ENCODE results near the gene SORCS1.

Gene SORCS1

GRCh38 chr10:107122703-107123102, 41.8 kb downstream of the SORCS1 start:
- no peak overlapping the region for H3K4me3 ChIP-seq (ENCODE audit: low read depth, low read length)
- H3K36me3 ChIP-seq (ENCODE audit: control insufficient read depth in 2 of 2, insufficient read depth in 1 of 2, low read length in 2 of 2): no peaks in the 10 kb centered on the region
- H3K4me1 ChIP-seq (ENCODE audit: control insufficient read depth, insufficient read depth, low read length): no peaks in the 10 kb centered on the region
- H3K27ac ChIP-seq (ENCODE audit: extremely low read depth, low read depth, low read length): no peak overlapping the region
- CTCF ChIA-PET: interaction anchor here (0.7 kb wide), 1 partner anchor 92 kb away, joined by 3 read pairs; no protein-coding TSS in a partner anchor
- TF ChIP-seq ZNF792 (tag by site-specific recombination; IDR thresholded peaks at IDR 0.05): no peak
- TF ChIP-seq ZFP69B (tag by site-specific recombination; IDR thresholded peaks at IDR 0.05): no peak
- TF ChIP-seq SCRT2 (tag by site-specific recombination; IDR thresholded peaks at IDR 0.05): no peak
- no peak for TF ChIP-seq ZNF140 (tag by site-specific recombination; IDR thresholded peaks at IDR 0.05)
- TF ChIP-seq ZSCAN4 (tag by site-specific recombination; IDR thresholded peaks at IDR 0.05): no peak
- no peak for TF ChIP-seq ATF2 (tag by site-specific recombination; IDR thresholded peaks at IDR 0.05; ENCODE audit: low read depth)
- no peak for TF ChIP-seq ZNF558 (tag by site-specific recombination; IDR thresholded peaks at IDR 0.05)
- no peak for TF ChIP-seq ZNF335 (tag by site-specific recombination; conservative IDR thresholded peaks at IDR 0.05)
- no peak for TF ChIP-seq ZNF112 (tag by site-specific recombination; IDR thresholded peaks at IDR 0.05)
- no peaks in the 10 kb centered on the region for H3K9me3 ChIP-seq (ENCODE audit: control insufficient read depth, insufficient read depth, low read depth, low read length)
- POLR2A ChIA-PET: no interaction called here

- POLR2A ChIA-PET: no interaction called here
These were observed 45.6 kb downstream of the SORCS1 start for GRCh38 chr10:107118866-107119265.

GRCh38 chr10:107104026-107104652, 60.4 kb downstream of the SORCS1 start:
- POLR2A ChIA-PET: no interaction called here
- Histone ChIP-seq H3K36me3 (ENCODE audit: control insufficient read depth in 2 of 2, insufficient read depth in 1 of 2, low read length in 2 of 2) (no peaks in the 10 kb centered on the region), H3K4me1 (ENCODE audit: control insufficient read depth, insufficient read depth, low read length) (no peaks in the 10 kb centered on the region), H3K27ac (ENCODE audit: extremely low read depth, low read depth, low read length) (no peak overlapping the region), H3K9me3 (ENCODE audit: control insufficient read depth, insufficient read depth, low read depth, low read length) (no peaks in the 10 kb centered on the region), H3K4me3 (ENCODE audit: low read depth, low read length) (no peak overlapping the region)
- CTCF ChIA-PET: interaction anchor here (0.8 kb wide), 1 partner anchor 308 kb away, joined by 3 read pairs; no protein-coding TSS in a partner anchor
- no peak for TF ChIP-seq ZNF18 (tag by site-specific recombination; IDR thresholded peaks at IDR 0.05)
- TF ChIP-seq ZNF341 (tag by site-specific recombination; IDR thresholded peaks at IDR 0.05; ENCODE audit: low read depth): no peak
- no peak for TF ChIP-seq ZNF510 (tag by site-specific recombination; IDR thresholded peaks at IDR 0.05; ENCODE audit: insufficient replicate concordance)
- no peak for TF ChIP-seq ZNF2 (tag by site-specific recombination; IDR thresholded peaks at IDR 0.05)
- no peak for TF ChIP-seq ZNF560 (tag by site-specific recombination; IDR thresholded peaks at IDR 0.05; ENCODE audit: borderline replicate concordance)
- no peak for TF ChIP-seq ZNF175 (tag by site-specific recombination; IDR thresholded peaks at IDR 0.05)
- TF ChIP-seq SP2 (tag by site-specific recombination; IDR thresholded peaks at IDR 0.05): no peak
- TF ChIP-seq KLF10 (tag by site-specific recombination; IDR thresholded peaks at IDR 0.05): no peak
- TF ChIP-seq ELK4 (IDR thresholded peaks at IDR 0.05; ENCODE audit: borderline replicate concordance, low read depth, low read length): no peak
- TF ChIP-seq ZNF248 (tag by site-specific recombination; IDR thresholded peaks at IDR 0.05): no peak
- no peak for TF ChIP-seq ZNF155 (tag by site-specific recombination; IDR thresholded peaks at IDR 0.05)
- TF ChIP-seq ZFP41 (tag by site-specific recombination; IDR thresholded peaks at IDR 0.05; ENCODE audit: borderline replicate concordance): no peak
- TF ChIP-seq ZNF292 (tag by site-specific recombination; IDR thresholded peaks at IDR 0.05; ENCODE audit: borderline replicate concordance, low read depth): no peak
- TF ChIP-seq ZSCAN5A (tag by site-specific recombination; IDR thresholded peaks at IDR 0.05): no peak
- TF ChIP-seq ZNF701 (tag by site-specific recombination; IDR thresholded peaks at IDR 0.05): no peak
- TF ChIP-seq ZNF747 (tag by site-specific recombination; IDR thresholded peaks at IDR 0.05): no peak

More at GRCh38 chr10:107118866-107119265, 45.6 kb downstream of the SORCS1 start:
- Histone ChIP-seq H3K9me3 (ENCODE audit: control insufficient read depth, insufficient read depth, low read depth, low read length) (no peaks in the 10 kb centered on the region), H3K36me3 (ENCODE audit: control insufficient read depth in 2 of 2, insufficient read depth in 1 of 2, low read length in 2 of 2) (no peaks in the 10 kb centered on the region), H3K4me1 (ENCODE audit: control insufficient read depth, insufficient read depth, low read length) (no peaks in the 10 kb centered on the region), H3K4me3 (ENCODE audit: low read depth, low read length) (no peak overlapping the region), H3K27ac (ENCODE audit: extremely low read depth, low read depth, low read length) (no peak overlapping the region)
- CTCF ChIA-PET: interaction anchor here (0.6 kb wide), 1 partner anchor 625 kb away, joined by 5 read pairs; no protein-coding TSS in a partner anchor
- TF ChIP-seq ZNF660 (tag by site-specific recombination; IDR thresholded peaks at IDR 0.05) (no peak), ZNF140 (tag by site-specific recombination; IDR thresholded peaks at IDR 0.05) (no peak), ZNF707 (tag by site-specific recombination; IDR thresholded peaks at IDR 0.05) (no peak), KLF1 (tag by site-specific recombination; IDR thresholded peaks at IDR 0.05) (no peak)

All from HEK293 (cell line).